SK-N-MC (cell line): ENCODE results near the gene CCNA2.

Experiments
- EZH2 ChIP-seq: fragments of 200-600 bp; sonication (generic); IDR thresholded peaks from one replicate; pipeline ENCODE4 v1.6.1; 2017; ENCODE audit warnings: antibody characterized with exemption
- FOXP2 ChIP-seq: optimal IDR thresholded peaks from 2 replicates; pipeline ENCODE3; 2011; ENCODE audit warnings: mild to moderate bottlenecking, moderate library complexity; ENCODE audit not compliant: insufficient read depth; ENCODE audit errors: extremely low read length, control extremely low read depth
- POLR2AphosphoS5 ChIP-seq: IDR thresholded peaks from 2 replicates; pipeline ENCODE4 v1.6.1; 2012; ENCODE audit warnings: mild to moderate bottlenecking, low read depth, low read length, borderline replicate concordance

DNA sequence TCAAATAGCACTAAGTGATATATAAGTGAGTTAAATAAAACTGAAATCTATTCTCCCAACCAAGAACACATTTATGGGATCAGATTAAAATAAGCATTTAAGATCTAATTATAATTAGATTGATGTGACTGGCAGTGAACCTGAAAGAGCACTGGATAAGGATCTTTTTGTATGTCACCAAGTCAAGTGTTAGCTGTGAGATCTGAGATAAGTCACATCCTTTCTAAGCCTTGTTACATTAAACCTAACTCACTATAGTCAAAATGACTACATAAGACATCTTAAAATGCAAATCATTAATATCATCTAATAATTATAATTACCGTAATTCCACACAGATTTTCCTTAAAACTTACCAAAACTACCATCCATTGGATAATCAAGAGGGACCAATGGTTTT lies 1.6 kb downstream of the CCNA2 start:
- TF ChIP-seq FOXP2 (no peak), POLR2AphosphoS5 (no peak), EZH2 (no peak)
